HG02840 (cell line): Measurements from ENCODE around the gene MMADHC.

Source experiments
- ATAC-seq: cut with Tn5 transposase; IDR thresholded peaks from one replicate; pipeline ENCODE4 v1.9.1; 2021; ENCODE audit warnings: mild to moderate bottlenecking, moderate library complexity, moderate number of reproducible peaks; ENCODE audit not compliant: unreplicated experiment, low FRiP score

The MMADHC gene

DNA sequence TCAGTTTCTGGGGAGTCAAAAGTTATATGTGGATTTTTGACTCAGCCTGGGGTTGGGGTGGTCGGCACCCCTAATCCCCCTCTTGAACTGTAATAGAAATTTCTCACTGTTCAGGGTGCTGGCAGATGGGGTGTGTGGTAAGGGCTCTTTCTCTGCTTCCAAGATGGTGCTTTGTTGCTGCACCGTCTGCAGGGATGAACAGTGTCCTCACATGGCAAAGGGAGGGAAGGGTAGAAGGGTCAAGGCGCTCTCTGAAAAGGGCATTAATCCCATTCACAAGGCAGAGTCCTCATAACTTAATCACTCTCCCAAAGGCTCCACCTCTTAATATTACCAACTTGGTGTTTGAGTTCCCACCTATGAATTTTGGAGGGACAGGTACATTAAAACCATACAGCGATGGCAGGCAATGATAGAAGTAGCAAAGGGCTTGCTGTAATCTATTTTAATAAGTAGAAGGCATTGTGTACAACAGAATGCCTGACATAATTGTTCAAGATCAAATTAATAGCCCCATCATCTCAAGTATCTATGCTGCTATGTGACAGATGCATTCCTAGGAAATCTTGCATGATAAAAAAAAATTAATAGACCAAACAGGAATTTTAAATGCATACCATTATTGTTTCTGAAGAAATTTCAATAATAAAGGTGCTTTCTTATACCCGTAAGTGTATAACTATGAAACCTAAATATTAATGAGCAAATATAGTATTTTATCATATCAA lies 28.1 kb downstream of the MMADHC start:
- no peak for ATAC-seq

GRCh38 chr2:149556452-149556851 lies 31.1 kb downstream of the MMADHC start:
- no peak for ATAC-seq

GRCh38 chr2:149552830-149553229 lies 34.7 kb downstream of the MMADHC start:
- ATAC-seq, result no peak

DNA sequence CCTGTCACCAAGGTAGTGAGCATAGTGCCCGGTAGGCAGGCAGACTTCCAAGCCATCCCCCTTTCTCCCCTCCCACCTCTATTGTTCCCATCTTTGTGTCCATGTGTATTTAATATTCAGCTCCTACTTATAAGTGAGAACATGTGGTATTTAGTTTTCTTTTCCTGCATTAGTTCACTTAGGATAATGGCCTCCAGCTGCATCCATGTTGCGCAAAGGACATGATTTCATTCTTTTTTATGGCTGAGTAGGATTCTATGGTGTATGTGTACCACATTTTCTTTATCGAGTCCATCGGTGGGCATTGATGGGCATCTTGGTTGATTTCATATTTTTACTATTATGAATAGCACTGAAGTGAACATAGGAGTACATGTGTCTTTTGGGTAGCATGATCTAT lies 35.3 kb downstream of the MMADHC start:
- no peak for ATAC-seq

DNA sequence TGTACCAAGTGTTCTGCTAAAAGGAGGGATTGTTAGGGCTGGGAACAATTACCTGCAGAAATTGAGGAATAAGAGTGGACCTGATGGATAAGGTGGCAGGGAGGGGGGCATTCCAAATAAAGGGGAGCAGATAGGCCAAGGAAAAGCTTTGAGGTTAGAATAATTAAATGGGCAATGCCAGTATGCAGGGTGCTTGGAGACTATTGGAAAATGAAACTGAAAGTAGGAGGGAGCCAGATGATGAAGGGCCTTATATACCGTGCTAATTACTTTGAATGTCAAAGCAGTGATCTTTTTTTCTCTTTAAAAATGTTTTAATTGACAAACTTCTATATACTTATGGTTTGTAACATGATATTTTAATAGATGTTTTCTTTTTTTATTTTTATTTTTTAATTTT lies 42.9 kb downstream of the MMADHC start:
- ATAC-seq, result no peak

- ATAC-seq, result no peak
These were observed 43.7 kb downstream of the MMADHC start for GRCh38 chr2:149543845-149544244.

- no peak for ATAC-seq
These were observed 47.4 kb downstream of the MMADHC start for GRCh38 chr2:149540138-149540537.

- no peak for ATAC-seq
These were observed 49.3 kb downstream of the MMADHC start for GRCh38 chr2:149538138-149538833.

DNA sequence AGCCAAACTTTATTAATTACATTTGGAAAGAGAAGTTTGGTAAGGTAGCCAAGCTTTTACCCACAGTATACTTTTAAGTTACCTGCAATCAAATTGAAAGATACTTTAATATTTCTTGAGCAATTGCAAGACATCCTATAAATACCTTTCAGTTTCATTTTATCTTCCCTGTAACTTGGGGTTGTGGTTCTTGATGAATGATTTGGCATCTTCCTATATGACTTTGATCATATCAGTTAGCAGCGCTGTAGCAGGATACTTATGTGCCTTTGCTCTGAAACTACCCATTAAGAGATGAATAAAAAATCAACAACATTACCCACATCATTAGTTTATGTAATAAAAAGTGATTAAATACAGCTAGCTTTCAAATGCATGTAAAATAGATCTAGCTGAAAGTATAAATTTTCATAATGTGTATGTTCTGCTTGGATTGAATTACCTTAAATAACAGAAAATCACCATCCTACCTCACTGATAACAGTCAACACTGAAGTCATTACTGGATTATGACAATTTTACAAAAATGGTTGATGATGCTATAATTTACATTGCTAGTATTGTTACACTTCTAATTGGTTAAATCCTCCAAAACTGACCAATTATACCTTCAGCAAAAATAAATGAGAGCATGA lies 50.4 kb downstream of the MMADHC start:
- no peak for ATAC-seq

DNA sequence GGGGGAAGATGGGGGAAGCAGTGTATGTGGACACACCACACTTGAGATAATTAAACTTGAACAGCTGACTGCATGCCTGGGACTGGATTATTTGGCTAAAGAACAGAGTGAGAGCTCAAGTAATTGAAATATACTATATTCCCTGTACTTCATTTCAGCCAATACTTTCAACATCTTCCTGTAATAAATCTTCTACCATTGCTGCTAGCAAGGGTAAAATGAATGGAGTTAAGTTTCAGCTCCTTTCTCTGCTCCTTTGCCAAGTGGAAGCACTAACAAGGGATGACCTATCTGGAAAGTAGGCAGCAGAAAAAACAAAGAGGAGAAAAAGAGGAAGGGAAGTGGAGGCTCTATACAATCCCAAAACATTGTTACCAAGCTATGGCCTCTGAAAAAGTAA lies 50.9 kb downstream of the MMADHC start:
- no peak for ATAC-seq

DNA sequence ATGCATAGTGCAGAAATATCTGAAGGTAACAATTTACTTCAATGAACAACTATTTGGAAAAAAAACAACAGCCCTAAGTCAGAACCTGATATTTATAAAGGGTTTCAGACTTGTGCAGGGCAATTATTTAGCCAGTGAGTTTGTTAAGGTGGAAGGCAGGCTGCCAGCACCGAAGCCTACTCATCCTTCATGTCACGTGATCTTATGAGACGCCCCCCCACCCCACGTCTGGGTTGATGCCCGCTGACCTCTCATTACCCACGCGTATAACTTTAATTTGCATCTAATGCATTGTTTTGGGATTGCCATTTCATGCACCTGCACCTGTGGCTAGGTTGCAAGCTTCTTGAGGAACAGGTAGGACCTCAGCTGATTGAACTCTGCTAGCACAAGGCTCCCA lies 52.9 kb downstream of the MMADHC start:
- ATAC-seq, result no peak

- no peak for ATAC-seq
These were observed 58.6 kb downstream of the MMADHC start for GRCh38 chr2:149528983-149529382.

- ATAC-seq, result no peak
These were observed 59.4 kb downstream of the MMADHC start for GRCh38 chr2:149527998-149528755.

DNA sequence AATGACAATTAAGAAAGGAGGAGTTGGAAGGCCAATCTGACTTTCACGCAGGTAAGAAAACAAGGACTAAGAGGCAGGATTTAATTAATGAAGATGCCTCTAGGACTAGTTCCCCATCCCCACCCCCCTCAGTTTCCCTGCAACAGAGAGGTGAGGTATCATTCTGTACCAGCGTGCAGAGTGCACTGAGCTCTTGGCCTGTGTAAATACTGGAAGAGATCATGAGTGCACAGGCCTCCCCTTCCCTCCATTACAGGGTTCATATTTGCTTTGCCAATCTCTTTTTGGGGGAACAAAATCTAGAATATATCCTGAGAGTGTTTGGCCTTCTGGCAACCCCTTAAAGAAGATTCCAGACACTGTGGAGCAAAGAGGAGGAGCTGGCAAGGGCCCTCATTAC lies 60.9 kb downstream of the MMADHC start:
- ATAC-seq, result no peak

GRCh38 chr2:149525323-149525722 lies 62.3 kb downstream of the MMADHC start:
- ATAC-seq, result no peak
